Measurements from ENCODE around the gene AP3D1.

AP3D1 gene

DNA sequence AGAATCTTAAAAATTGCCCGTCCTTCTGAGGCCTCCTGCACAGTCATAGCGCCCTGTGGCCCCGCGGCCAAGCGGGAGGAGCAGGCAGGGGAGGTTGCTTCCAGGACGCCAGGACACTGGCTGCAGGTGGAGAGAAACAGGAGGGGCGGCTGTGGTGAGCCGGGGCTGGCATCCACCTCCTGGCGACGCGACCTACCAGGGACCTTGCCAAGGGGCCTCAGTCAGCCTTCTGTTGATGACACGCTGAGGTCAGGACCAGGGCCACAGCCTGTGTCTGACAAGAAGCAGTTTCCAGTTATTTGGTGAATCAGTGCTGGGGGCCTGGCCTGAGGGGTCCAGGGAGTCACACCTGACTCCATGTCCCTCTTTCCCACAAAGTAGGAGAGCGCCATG, 87.0 kb downstream of the AP3D1 start:
- TF ChIP-seq, protein P1, sequence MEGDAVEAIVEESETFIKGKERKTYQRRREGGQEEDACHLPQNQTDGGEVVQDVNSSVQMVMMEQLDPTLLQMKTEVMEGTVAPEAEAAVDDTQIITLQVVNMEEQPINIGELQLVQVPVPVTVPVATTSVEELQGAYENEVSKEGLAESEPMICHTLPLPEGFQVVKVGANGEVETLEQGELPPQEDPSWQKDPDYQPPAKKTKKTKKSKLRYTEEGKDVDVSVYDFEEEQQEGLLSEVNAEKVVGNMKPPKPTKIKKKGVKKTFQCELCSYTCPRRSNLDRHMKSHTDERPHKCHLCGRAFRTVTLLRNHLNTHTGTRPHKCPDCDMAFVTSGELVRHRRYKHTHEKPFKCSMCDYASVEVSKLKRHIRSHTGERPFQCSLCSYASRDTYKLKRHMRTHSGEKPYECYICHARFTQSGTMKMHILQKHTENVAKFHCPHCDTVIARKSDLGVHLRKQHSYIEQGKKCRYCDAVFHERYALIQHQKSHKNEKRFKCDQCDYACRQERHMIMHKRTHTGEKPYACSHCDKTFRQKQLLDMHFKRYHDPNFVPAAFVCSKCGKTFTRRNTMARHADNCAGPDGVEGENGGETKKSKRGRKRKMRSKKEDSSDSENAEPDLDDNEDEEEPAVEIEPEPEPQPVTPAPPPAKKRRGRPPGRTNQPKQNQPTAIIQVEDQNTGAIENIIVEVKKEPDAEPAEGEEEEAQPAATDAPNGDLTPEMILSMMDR (IDR thresholded peaks at IDR 0.05) = no peak
- DNase-seq = no peak
- H3K27me3 ChIP-seq = no peaks in the 10 kb centered on the region
- peaks cover 10 to 44% (median 33%) of the 10 kb centered on the region in 4 donors for H3K4me1 ChIP-seq
- no peaks in the 10 kb centered on the region for H3K9me3 ChIP-seq
- H3K36me3 ChIP-seq = no peaks in the 10 kb centered on the region
- intact Hi-C loops (cut with DNase I; ENCODE audit: low total_unique reads) = no loop called here
- peak overlapping the region; percentile 13 to 30 for H3K4me3 ChIP-seq
- peak overlapping the region; percentile 78 to 84 for H3K27ac ChIP-seq

GRCh38 chr19:2063824-2064223, 87.5 kb downstream of the AP3D1 start:
- Histone ChIP-seq H3K27ac (peak overlapping the region; percentile 78 to 84), H3K4me3 (no peak overlapping the region), H3K27me3 (no peaks in the 10 kb centered on the region), H3K9me3 (no peaks in the 10 kb centered on the region), H3K4me1 (peaks cover 10 to 48% (median 36%) of the 10 kb centered on the region in 4 donors), H3K36me3 (no peaks in the 10 kb centered on the region)
- intact Hi-C loops (cut with DNase I; ENCODE audit: low total_unique reads) = no loop called here
- TF ChIP-seq, protein P1 (IDR thresholded peaks at IDR 0.05) = no peak
- DNase-seq = no peak

- H3K4me1 ChIP-seq = peaks cover 10 to 53% (median 41%) of the 10 kb centered on the region in 4 donors
- TF ChIP-seq, protein P1 (IDR thresholded peaks at IDR 0.05) = no peak
- no peak overlapping the region for H3K4me3 ChIP-seq
- no peaks in the 10 kb centered on the region for H3K9me3 ChIP-seq
- intact Hi-C loops (cut with DNase I; ENCODE audit: low total_unique reads) = no loop called here
- H3K27ac ChIP-seq = no peak overlapping the region
- H3K27me3 ChIP-seq = no peaks in the 10 kb centered on the region
- no peak for DNase-seq
- no peaks in the 10 kb centered on the region for H3K36me3 ChIP-seq
Observed at GRCh38 chr19:2062770-2063169, 88.6 kb downstream of the AP3D1 start.

- Histone ChIP-seq H3K4me1 (peaks cover 10 to 55% (median 43%) of the 10 kb centered on the region in 4 donors), H3K27ac (peak overlapping the region; percentile 98 to 100), H3K27me3 (no peaks in the 10 kb centered on the region), H3K9me3 (no peaks in the 10 kb centered on the region), H3K4me3 (peak overlapping the region; percentile 74 to 75), H3K36me3 (no peaks in the 10 kb centered on the region)
- TF ChIP-seq, protein P1 (IDR thresholded peaks at IDR 0.05) = no peak
- DNase-seq = no peak
- intact Hi-C loops (cut with DNase I; ENCODE audit: low total_unique reads) = no loop called here
Observed at GRCh38 chr19:2062389-2062729, 89.0 kb downstream of the AP3D1 start.

DNA sequence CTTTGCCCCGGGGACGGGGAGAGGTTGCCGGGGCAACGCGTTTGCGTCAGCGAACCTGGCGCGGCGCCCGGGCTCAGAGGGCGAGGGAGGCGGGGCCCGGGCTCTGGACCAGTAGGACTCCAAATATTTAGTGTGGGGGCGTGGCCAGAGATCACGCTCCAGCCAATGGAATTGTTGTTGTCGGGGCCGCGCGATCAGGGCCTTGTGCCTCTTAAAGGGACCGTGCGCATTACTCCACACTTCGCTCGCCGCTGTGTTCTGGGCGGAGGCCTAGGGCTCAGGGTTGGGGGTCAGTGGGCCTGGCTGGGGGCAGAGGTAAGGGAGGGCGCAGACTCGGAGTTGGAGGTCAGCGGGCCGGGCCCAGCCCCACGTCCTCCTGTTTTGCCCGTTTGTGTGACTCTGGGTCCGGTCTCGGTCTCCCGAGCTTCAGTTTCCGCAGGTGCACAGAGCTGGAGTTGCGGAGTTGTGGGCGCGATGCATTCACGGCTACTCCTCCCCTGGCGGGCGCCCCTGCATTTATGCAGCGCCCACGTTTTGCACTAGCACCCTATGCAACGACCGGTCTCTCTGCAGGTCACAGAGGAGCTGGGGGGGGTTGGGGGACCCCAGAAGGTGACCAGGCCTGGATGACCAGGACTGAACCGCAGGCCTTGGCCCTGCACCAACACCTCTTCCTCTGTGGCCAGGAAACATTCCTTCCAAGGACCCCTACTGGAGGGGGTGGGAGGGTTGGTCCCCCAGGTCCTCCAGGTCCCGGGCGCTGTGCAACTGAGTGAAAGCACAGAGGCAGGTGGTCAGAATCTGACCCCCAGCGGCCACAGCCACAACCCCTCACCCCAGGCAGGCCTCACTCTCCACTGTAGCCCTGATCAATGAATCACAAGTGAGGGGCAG, 89.6 kb downstream of the AP3D1 start:
- H3K4me1 ChIP-seq = peaks cover 10 to 61% (median 45%) of the 10 kb centered on the region in 4 donors
- peak; percentile 99 for DNase-seq
- H3K4me3 ChIP-seq = peak overlapping the region; percentile 74 to 75
- H3K27me3 ChIP-seq = no peaks in the 10 kb centered on the region
- TF ChIP-seq, protein P1 (IDR thresholded peaks at IDR 0.05) = no peak
- intact Hi-C loops (cut with DNase I; ENCODE audit: low total_unique reads) = no loop called here
- H3K27ac ChIP-seq = peak overlapping the region; percentile 98 to 100
- no peaks in the 10 kb centered on the region for H3K9me3 ChIP-seq
- no peaks in the 10 kb centered on the region for H3K36me3 ChIP-seq

All from tibial artery (tissue), 4 donors.